CD4-positive, alpha-beta T cell (primary cell): ENCODE results near the gene ANKDD1B. TPM values are rescaled to one million over a fixed set of nuclear protein-coding genes. Genes with fewer than 3 reads are reported as not detected.

Experiments used
- ATAC-seq: fragments of 200-7000 bp; cut with Tn5 transposase; one replicate; pipeline ENCODE4 v1.10.0; 2022; ENCODE audit warnings: mild to moderate bottlenecking; ENCODE audit not compliant: poor library complexity
- CTCF ChIA-PET: fragments of 350-600 bp; sonication (Branson Sonifier 250); formaldehyde crosslinking; loops from one replicate; lab custom pipeline; 2021; ENCODE audit warnings: antibody characterized with exemption, inconsistent platforms; lab: Charles Lee
- POLR2A ChIA-PET: fragments of 350-600 bp; sonication (Branson Sonifier 250); formaldehyde crosslinking; loops from one replicate; lab custom pipeline; 2021; ENCODE audit warnings: antibody characterized with exemption, inconsistent platforms; lab: Charles Lee
- DNase-seq, 14 experiments: peaks; one replicate each; pipeline ENCODE4 v3.0.0-alpha.2; 2013 to 2020; ENCODE audit warnings: mixed read lengths in 2 of 14
- H3K27ac ChIP-seq, 2 donors: one replicate each; pipeline versions ENCODE4 v1.5.1 to v1.7.0; 2013; ENCODE audit warnings: low read length in 2 of 2, low read depth in 1 of 2, mild to moderate bottlenecking in 1 of 2
- H3K27me3 ChIP-seq, 2 experiments: 1 replicate in 1 of 2; 2 replicates in 1 of 2; pipeline versions ENCODE4 v1.6.1 to v1.7.0; 2013; ENCODE audit warnings: low read length in 2 of 2, control low read depth in 1 of 2, mild to moderate bottlenecking in 1 of 2, moderate library complexity in 1 of 2; ENCODE audit not compliant: insufficient read depth in 2 of 2, control insufficient read depth in 1 of 2
- H3K36me3 ChIP-seq: one replicate; pipeline ENCODE4 v1.6.1; 2013; ENCODE audit warnings: low read length, control low read depth; ENCODE audit not compliant: insufficient read depth
- H3K4me1 ChIP-seq: one replicate; pipeline ENCODE4 v1.6.1; 2013; ENCODE audit warnings: low read length, control low read depth; ENCODE audit not compliant: insufficient read depth
- H3K4me3 ChIP-seq: one replicate; pipeline ENCODE4 v1.5.1; 2013; ENCODE audit warnings: mild to moderate bottlenecking, low read length, moderate library complexity
- H3K9me3 ChIP-seq, 2 experiments: 1 replicate in 1 of 2; 2 replicates in 1 of 2; pipeline versions ENCODE4 v1.6.1 to v1.7.0; 2013; ENCODE audit warnings: low read length in 2 of 2, mild to moderate bottlenecking in 2 of 2, control low read depth in 1 of 2, moderate library complexity in 1 of 2; ENCODE audit not compliant: control insufficient read depth in 1 of 2, insufficient read depth in 1 of 2
- H3K27ac Mint-ChIP-seq: one replicate; pipeline ENCODE4 v1.8.0; 2020; ENCODE audit warnings: mixed read lengths
- H3K27me3 Mint-ChIP-seq: one replicate; pipeline ENCODE4 v1.8.0; 2021; ENCODE audit warnings: mixed read lengths
- H3K36me3 Mint-ChIP-seq: one replicate; pipeline ENCODE4 v1.8.0; 2021; ENCODE audit warnings: low read depth, mixed read lengths
- H3K4me1 Mint-ChIP-seq: one replicate; pipeline ENCODE4 v1.8.0; 2021; ENCODE audit warnings: low read depth, mixed read lengths
- H3K4me3 Mint-ChIP-seq: one replicate; pipeline ENCODE4 v1.8.0; 2020; ENCODE audit warnings: mild to moderate bottlenecking, mixed read lengths
- H3K9me3 Mint-ChIP-seq: one replicate; pipeline ENCODE4 v1.8.0; 2020; ENCODE audit warnings: mixed read lengths
- intact Hi-C, 2 experiments: fragments of 100-400 bp; cut with DNase I in 1 of 2; cut with micrococcal nuclease in 1 of 2; formaldehyde crosslinking; loops; one replicate each; pipeline versions ENCODE4 v1.15.1 to v1.9.0; 2023 to 2025; cut with DNase I, micrococcal nuclease
- total RNA-seq, 174 experiments: library from RNA in 2 of 174; stranded (reverse) in 2 of 174; gene quantifications; one replicate each; pipeline ENCODE4 v1.2.3 and lab custom pipeline; 2021 to 2026
- TF ChIP-seq, protein P1 (sequence below): fragments of 200-600 bp; IDR thresholded peaks from one replicate; pipeline ENCODE4 v1.8.0; 2022; ENCODE audit warnings: antibody characterized with exemption, mild to moderate bottlenecking

Gene ANKDD1B
- total RNA-seq, 2 experiments from 2014 or later = 0.30 TPM; not detected in 1

DNA sequence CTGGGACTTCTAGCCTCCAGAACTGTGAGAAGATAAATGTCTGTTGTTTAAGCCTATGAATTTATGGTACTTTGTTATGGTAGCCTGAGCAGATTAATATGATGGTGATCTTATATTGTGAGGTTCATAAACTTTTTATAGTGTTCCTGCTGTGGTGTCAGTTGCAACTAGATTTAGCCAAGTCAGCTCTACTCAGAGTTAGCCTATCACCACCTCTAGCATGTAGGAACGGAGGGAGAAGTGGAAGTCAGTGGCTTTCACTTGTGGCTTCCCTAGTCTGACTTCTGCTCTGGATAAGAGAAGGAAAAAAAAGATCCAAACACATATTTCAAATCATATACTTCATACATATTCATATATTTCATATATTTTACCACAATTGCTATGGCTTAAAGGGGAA is 99.4 kb downstream of the ANKDD1B start:
- peaks cover 38% of the 10 kb centered on the region for H3K4me1 Mint-ChIP-seq
- H3K4me3 Mint-ChIP-seq = no peak overlapping the region
- TF ChIP-seq, protein P1, sequence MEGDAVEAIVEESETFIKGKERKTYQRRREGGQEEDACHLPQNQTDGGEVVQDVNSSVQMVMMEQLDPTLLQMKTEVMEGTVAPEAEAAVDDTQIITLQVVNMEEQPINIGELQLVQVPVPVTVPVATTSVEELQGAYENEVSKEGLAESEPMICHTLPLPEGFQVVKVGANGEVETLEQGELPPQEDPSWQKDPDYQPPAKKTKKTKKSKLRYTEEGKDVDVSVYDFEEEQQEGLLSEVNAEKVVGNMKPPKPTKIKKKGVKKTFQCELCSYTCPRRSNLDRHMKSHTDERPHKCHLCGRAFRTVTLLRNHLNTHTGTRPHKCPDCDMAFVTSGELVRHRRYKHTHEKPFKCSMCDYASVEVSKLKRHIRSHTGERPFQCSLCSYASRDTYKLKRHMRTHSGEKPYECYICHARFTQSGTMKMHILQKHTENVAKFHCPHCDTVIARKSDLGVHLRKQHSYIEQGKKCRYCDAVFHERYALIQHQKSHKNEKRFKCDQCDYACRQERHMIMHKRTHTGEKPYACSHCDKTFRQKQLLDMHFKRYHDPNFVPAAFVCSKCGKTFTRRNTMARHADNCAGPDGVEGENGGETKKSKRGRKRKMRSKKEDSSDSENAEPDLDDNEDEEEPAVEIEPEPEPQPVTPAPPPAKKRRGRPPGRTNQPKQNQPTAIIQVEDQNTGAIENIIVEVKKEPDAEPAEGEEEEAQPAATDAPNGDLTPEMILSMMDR = no peak
- H3K4me1 ChIP-seq = no peaks in the 10 kb centered on the region
- no peaks in the 10 kb centered on the region for H3K27me3 Mint-ChIP-seq
- H3K27ac Mint-ChIP-seq = no peak overlapping the region
- ChIA-PET CTCF (no interaction called here), POLR2A (no interaction called here)
- ATAC-seq (no peak), DNase-seq (peak in 1 of 14 experiments; percentile 21)
- H3K27me3 ChIP-seq = no peaks in the 10 kb centered on the region
- intact Hi-C loops = loop anchor here (10.0 kb wide), 2 partner anchors 834 to 1774 kb away; no protein-coding TSS in a partner anchor
- peaks cover 58% of the 10 kb centered on the region for H3K36me3 Mint-ChIP-seq
- no peak overlapping the region for H3K4me3 ChIP-seq
- H3K9me3 Mint-ChIP-seq = no peaks in the 10 kb centered on the region
- no peak overlapping the region for H3K27ac ChIP-seq
- peaks cover 33% of the 10 kb centered on the region for H3K36me3 ChIP-seq
- no peaks in the 10 kb centered on the region for H3K9me3 ChIP-seq

DNA sequence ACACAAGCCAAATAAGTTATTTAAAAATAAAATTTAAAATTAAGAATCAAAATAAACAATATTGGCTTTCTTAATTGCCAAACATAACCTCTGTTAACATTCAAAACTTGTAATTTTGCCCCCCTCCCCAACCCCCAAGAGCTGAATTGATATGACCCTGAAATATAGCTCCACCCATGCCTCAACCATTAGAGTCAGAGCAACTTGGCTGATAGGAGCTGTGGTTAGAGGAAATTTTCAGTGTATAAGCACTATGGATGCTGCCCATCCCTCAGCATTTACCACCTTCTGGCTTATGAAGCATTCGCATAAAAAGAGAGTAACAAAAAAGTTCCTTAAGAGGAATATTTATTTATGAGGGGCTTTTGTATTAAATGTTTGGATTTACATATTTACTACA is 99.9 kb downstream of the ANKDD1B start:
- Mint-ChIP-seq H3K36me3 (peaks cover 53% of the 10 kb centered on the region), H3K27ac (no peak overlapping the region), H3K27me3 (no peaks in the 10 kb centered on the region), H3K4me1 (peaks cover 38% of the 10 kb centered on the region), H3K9me3 (no peaks in the 10 kb centered on the region), H3K4me3 (no peak overlapping the region)
- intact Hi-C loops = loop anchor here (10.0 kb wide), 2 partner anchors 834 to 1774 kb away; no protein-coding TSS in a partner anchor
- TF ChIP-seq, protein P1 = no peak
- ChIA-PET POLR2A (no interaction called here), CTCF (no interaction called here)
- H3K27me3 ChIP-seq = no peaks in the 10 kb centered on the region
- no peak for ATAC-seq
- no peak overlapping the region for H3K4me3 ChIP-seq
- H3K27ac ChIP-seq = no peak overlapping the region
- DNase-seq = no peak
- no peaks in the 10 kb centered on the region for H3K9me3 ChIP-seq
- H3K4me1 ChIP-seq = peaks cover under 1% of the 10 kb centered on the region
- peaks cover 33% of the 10 kb centered on the region for H3K36me3 ChIP-seq

DNA sequence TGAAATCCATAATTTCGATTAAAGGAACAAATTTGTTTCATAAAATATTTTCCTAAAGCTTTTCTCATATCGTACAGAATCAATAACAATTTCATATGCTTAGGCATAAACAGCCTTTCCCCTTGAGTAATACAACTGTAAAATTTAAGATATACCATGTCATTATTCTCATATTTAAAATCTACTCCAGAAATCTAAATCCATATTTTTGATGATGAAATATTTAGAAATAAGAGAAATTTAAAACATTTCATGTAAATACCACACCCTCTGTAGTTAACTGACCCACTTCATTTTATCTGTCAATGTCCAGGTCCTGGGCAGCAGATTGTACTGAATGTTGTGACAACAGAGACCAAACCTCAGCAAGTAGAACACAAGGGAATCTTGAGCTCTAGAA is 100.8 kb downstream of the ANKDD1B start:
- Histone ChIP-seq H3K27me3 (no peaks in the 10 kb centered on the region), H3K36me3 (peaks cover 27% of the 10 kb centered on the region), H3K4me3 (no peak overlapping the region), H3K4me1 (peaks cover 7% of the 10 kb centered on the region), H3K9me3 (no peaks in the 10 kb centered on the region), H3K27ac (no peak overlapping the region)
- H3K36me3 Mint-ChIP-seq = peaks cover 56% of the 10 kb centered on the region
- ATAC-seq (no peak), DNase-seq (no peak)
- H3K27me3 Mint-ChIP-seq = no peaks in the 10 kb centered on the region
- no peak overlapping the region for H3K27ac Mint-ChIP-seq
- no peak overlapping the region for H3K4me3 Mint-ChIP-seq
- intact Hi-C loops = loop anchor here (10.0 kb wide), 2 partner anchors 833 to 1773 kb away; no protein-coding TSS in a partner anchor
- H3K9me3 Mint-ChIP-seq = no peaks in the 10 kb centered on the region
- peaks cover 46% of the 10 kb centered on the region for H3K4me1 Mint-ChIP-seq
- CTCF ChIA-PET = no interaction called here
- TF ChIP-seq, protein P1 = no peak
- POLR2A ChIA-PET = no interaction called here
